Osteocyte (in vitro differentiated cells): ENCODE data around the gene GPC5. TPM values are rescaled to one million over a fixed set of nuclear protein-coding genes. Genes with fewer than 3 reads are reported as not detected.

Experiments
- DNase-seq: peaks from one replicate; pipeline ENCODE4 v3.0.0; 2021; ENCODE audit warnings: mixed read lengths; ENCODE audit not compliant: unreplicated experiment; ENCODE audit errors: extremely low spot score
- H3K27ac Mint-ChIP-seq: one replicate; pipeline ENCODE4 v1.8.0; 2021; ENCODE audit warnings: mild to moderate bottlenecking, mixed read lengths; ENCODE audit not compliant: unreplicated experiment
- H3K27me3 Mint-ChIP-seq: one replicate; pipeline ENCODE4 v1.8.0; 2021; ENCODE audit warnings: mixed read lengths; ENCODE audit not compliant: unreplicated experiment
- H3K36me3 Mint-ChIP-seq: one replicate; pipeline ENCODE4 v1.8.0; 2021; ENCODE audit warnings: mixed read lengths; ENCODE audit not compliant: unreplicated experiment
- H3K4me1 Mint-ChIP-seq: one replicate; pipeline ENCODE4 v1.8.0; 2021; ENCODE audit warnings: mixed read lengths; ENCODE audit not compliant: unreplicated experiment
- H3K4me3 Mint-ChIP-seq: one replicate; pipeline ENCODE4 v1.8.0; 2021; ENCODE audit warnings: mild to moderate bottlenecking, moderate library complexity, mixed read lengths; ENCODE audit not compliant: unreplicated experiment
- H3K9me3 Mint-ChIP-seq: one replicate; pipeline ENCODE4 v1.8.0; 2021; ENCODE audit warnings: mixed read lengths; ENCODE audit not compliant: unreplicated experiment
- total RNA-seq: library from RNA; stranded (reverse); gene quantifications from 2 replicates; pipeline ENCODE4 v1.2.1, GENCODE V29; 2021
- TF ChIP-seq, protein P1 (sequence below): fragments of 200-600 bp; sonication (generic); IDR thresholded peaks from 2 replicates; pipeline ENCODE4 v1.5.0; 2021; ENCODE audit warnings: antibody characterized with exemption, mild to moderate bottlenecking, moderate library complexity

The GPC5 gene
- total RNA-seq, 1 donor from 2014 or later: 12.9 TPM

DNA sequence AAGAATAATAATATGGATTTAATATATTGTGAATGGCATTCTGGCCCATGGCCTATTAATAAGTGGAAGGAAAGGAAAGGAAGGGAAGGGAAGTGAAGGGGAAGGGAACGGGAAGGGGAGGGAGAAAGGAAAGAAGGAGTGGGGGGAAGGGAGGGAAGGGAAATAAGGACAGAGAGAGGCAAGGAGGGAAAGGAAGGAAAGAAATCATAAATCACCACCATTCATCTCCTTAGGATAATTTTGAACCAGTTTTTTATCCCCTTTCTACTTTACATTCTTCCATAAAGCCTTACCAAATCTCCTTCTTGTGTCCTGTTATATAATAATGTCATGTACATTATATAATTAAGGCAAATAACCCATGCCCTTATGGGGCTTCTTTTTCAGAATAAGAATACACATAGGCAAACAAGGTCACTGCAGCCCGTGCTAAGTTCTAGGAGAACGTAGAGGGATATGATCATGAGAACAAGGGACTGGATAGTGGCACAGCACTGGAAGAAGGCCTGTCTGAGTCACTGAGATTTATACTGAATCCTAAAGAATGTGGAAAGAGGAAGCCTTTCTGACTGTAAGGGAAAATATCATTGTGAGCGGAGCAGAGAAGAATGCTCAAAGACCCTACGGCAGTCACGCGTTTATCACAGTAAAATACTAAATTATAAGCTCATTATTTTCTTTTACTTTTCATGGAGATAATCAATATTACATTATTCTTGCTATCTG lies 1383.7 kb downstream of the GPC5 start:
- no peak for DNase-seq
- Mint-ChIP-seq H3K4me1 (no peaks in the 10 kb centered on the region), H3K27me3 (peaks cover 17% of the 10 kb centered on the region), H3K9me3 (no peaks in the 10 kb centered on the region), H3K4me3 (no peak overlapping the region), H3K36me3 (no peaks in the 10 kb centered on the region), H3K27ac (no peak overlapping the region)
- TF ChIP-seq, protein P1, sequence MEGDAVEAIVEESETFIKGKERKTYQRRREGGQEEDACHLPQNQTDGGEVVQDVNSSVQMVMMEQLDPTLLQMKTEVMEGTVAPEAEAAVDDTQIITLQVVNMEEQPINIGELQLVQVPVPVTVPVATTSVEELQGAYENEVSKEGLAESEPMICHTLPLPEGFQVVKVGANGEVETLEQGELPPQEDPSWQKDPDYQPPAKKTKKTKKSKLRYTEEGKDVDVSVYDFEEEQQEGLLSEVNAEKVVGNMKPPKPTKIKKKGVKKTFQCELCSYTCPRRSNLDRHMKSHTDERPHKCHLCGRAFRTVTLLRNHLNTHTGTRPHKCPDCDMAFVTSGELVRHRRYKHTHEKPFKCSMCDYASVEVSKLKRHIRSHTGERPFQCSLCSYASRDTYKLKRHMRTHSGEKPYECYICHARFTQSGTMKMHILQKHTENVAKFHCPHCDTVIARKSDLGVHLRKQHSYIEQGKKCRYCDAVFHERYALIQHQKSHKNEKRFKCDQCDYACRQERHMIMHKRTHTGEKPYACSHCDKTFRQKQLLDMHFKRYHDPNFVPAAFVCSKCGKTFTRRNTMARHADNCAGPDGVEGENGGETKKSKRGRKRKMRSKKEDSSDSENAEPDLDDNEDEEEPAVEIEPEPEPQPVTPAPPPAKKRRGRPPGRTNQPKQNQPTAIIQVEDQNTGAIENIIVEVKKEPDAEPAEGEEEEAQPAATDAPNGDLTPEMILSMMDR: no peak

DNA sequence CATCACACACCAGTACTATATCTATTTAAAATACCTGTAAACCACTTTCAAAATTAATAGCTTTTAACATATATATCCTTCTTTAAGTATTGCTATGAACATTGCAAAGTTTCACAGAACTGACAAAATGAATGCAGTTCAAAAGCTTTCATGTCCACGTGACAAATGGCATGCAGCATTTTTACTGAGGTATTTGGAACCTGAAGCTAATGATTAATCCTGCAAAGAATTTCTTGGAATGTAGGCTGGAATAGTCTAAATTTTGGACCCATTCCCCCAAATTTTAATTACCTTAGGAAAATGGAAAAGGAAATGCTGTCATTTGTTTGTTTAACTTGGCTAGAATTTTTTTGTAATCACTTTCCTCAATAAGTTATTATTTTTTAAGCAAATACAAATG lies 1404.4 kb downstream of the GPC5 start:
- no peak for DNase-seq
- Mint-ChIP-seq H3K36me3 (peaks cover 3% of the 10 kb centered on the region), H3K9me3 (peaks cover 4% of the 10 kb centered on the region), H3K27me3 (peaks cover 11% of the 10 kb centered on the region), H3K27ac (no peak overlapping the region), H3K4me1 (peaks cover 15% of the 10 kb centered on the region), H3K4me3 (no peak overlapping the region)
- TF ChIP-seq, protein P1: no peak

DNA sequence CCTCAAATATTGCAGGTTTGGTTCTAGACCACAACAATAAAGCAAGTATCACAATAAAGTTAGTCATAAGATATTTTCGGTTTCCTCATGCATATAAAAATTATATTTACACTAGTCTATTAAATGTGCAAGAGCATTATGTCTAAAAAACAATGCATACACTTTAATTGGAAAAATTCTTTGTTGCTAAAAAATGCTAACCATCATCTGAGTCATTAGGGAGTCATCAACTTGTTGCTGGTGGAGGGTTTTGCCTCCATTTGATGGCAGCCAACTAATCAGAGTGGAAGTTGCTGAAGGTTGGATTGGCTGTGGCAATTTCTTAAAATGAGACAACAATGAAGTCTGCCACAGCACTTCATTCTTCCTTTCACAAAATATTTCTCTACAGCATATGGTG lies 1405.9 kb downstream of the GPC5 start:
- Mint-ChIP-seq H3K27ac (no peak overlapping the region), H3K4me1 (peaks cover 15% of the 10 kb centered on the region), H3K27me3 (peaks cover 9% of the 10 kb centered on the region), H3K9me3 (peaks cover 4% of the 10 kb centered on the region), H3K4me3 (no peak overlapping the region), H3K36me3 (peaks cover 3% of the 10 kb centered on the region)
- no peak for DNase-seq
- TF ChIP-seq, protein P1: no peak

DNA sequence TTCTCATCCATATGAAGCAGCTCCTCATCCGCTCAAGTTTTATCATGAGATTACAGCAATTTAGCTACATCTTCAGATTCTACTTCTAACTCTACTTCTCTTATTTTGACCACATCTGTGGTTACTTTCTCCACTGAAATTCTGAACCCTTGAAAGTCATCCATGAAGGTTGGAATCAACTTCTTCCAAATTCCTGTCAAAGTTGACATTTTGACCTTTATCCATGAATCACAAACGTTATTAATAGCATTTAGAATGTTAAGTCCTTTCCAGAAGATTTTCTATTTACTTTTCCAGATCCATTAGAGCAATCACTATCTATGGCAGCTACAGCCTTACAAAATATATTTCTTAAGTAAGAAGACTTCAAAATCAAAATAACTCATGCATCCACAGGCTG lies 1406.5 kb downstream of the GPC5 start:
- no peak for DNase-seq
- no peak overlapping the region for H3K27ac Mint-ChIP-seq
- peaks cover 4% of the 10 kb centered on the region for H3K9me3 Mint-ChIP-seq
- H3K4me1 Mint-ChIP-seq: peaks cover 15% of the 10 kb centered on the region
- H3K27me3 Mint-ChIP-seq: peaks cover 5% of the 10 kb centered on the region
- H3K36me3 Mint-ChIP-seq: peaks cover 3% of the 10 kb centered on the region
- no peak overlapping the region for H3K4me3 Mint-ChIP-seq
- TF ChIP-seq, protein P1: no peak

DNA sequence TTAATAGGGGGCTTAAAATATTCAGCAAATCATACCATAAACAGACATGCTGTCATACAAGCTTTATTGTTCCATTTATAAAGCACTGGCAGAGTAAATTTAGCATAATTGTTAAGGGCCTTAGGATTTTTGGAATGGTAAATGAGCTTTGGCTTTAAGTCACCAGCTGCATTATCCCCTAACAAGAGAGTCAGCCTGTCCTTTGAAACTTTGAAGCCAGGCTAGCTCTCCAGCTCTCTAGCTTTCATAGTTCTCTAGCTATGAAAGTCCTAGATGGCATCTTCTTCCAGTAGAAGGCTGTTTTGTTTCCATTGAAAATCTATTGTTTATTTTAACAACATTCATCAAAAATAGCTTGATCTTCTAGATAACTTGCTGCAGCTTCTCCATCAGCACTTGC lies 1407.3 kb downstream of the GPC5 start:
- H3K9me3 Mint-ChIP-seq: peaks cover 4% of the 10 kb centered on the region
- H3K27me3 Mint-ChIP-seq: no peaks in the 10 kb centered on the region
- H3K4me1 Mint-ChIP-seq: peaks cover 15% of the 10 kb centered on the region
- H3K27ac Mint-ChIP-seq: no peak overlapping the region
- TF ChIP-seq, protein P1: no peak
- H3K36me3 Mint-ChIP-seq: peaks cover 3% of the 10 kb centered on the region
- no peak for DNase-seq
- peak overlapping the region; percentile 50 for H3K4me3 Mint-ChIP-seq
